Kidney epithelial cell (primary cell): ENCODE data around the gene EHD2. TPM values are rescaled to one million over a fixed set of nuclear protein-coding genes. Genes with fewer than 3 reads are reported as not detected.

Source experiments
- DNase-seq: peaks from one replicate; pipeline ENCODE4 v3.0.0-alpha.2; 2010; ENCODE audit warnings: low read depth
- H3K27me3 ChIP-seq: 2 replicates; pipeline ENCODE4 v1.6.0; 2011; ENCODE audit warnings: low read length; ENCODE audit not compliant: control insufficient read depth, insufficient read depth
- H3K36me3 ChIP-seq: 2 replicates; pipeline ENCODE4 v1.5.1; 2011; ENCODE audit warnings: low read length; ENCODE audit not compliant: control insufficient read depth, insufficient read depth
- H3K4me3 ChIP-seq: 2 replicates; pipeline ENCODE4 v1.5.1; 2011; ENCODE audit warnings: low read depth, mild to moderate bottlenecking, control low read depth, low read length
- total RNA-seq: library from RNA; depleted of rRNA; stranded (reverse); fragments of >200 nt; gene quantifications from 2 replicates; pipeline ENCODE4 v1.2.3, GENCODE V29; 2015
- TF ChIP-seq, protein P1 (sequence below): IDR thresholded peaks from 2 replicates; pipeline ENCODE4 v1.5.1; 2011; ENCODE audit warnings: mild to moderate bottlenecking, moderate library complexity, low read length, control low read depth, inconsistent platforms; ENCODE audit not compliant: insufficient read depth, poor library complexity, severe bottlenecking

Gene EHD2
- total RNA-seq, 1 donor from 2014 or later, result 32.5 TPM

DNA sequence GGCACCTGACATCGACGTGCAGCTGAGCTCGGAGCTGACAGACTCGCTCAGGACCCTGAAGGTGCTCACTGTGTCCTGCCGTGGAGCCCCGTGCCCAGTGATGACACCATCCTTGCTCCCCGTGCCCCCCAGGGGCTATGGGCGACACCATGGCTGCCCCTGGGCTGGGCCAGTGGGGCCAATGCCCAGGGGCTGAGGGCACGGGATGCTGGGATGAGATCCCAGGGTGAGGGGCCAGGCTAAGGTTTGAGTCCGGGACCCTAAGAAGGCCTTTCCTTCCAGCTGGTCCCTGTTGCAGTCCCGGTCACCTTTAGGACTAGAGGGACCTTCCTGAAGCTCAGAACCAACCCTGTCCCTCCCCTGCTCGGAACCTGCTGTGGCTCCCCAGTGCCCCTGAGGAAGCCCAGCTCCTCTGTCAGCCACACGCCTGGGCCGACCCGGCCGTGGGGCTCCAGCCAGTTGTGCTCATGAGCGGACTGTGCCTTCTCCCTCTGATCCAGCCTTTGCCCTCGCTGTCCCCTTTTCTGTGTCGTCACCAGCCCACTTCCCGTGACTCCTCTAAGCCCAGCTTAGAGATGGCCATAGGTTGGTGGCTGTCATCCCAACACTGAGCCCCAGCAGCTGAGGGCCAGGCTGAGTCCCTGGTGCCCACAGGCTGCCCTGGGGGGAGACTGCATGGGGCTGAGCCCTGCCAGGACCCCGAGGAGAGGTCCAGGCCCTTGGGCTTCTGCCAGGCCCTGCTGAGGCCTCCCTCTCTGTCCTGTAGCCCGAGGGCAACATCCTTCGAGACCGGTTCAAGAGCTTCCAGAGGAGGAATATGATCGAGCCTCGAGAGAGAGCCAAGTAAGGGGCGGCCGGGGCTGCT lies 42.8 kb downstream of the EHD2 start:
- peaks cover 4% of the 10 kb centered on the region for H3K36me3 ChIP-seq
- DNase-seq, result no peak
- H3K4me3 ChIP-seq, result no peak overlapping the region
- no peaks in the 10 kb centered on the region for H3K27me3 ChIP-seq
- TF ChIP-seq, protein P1, sequence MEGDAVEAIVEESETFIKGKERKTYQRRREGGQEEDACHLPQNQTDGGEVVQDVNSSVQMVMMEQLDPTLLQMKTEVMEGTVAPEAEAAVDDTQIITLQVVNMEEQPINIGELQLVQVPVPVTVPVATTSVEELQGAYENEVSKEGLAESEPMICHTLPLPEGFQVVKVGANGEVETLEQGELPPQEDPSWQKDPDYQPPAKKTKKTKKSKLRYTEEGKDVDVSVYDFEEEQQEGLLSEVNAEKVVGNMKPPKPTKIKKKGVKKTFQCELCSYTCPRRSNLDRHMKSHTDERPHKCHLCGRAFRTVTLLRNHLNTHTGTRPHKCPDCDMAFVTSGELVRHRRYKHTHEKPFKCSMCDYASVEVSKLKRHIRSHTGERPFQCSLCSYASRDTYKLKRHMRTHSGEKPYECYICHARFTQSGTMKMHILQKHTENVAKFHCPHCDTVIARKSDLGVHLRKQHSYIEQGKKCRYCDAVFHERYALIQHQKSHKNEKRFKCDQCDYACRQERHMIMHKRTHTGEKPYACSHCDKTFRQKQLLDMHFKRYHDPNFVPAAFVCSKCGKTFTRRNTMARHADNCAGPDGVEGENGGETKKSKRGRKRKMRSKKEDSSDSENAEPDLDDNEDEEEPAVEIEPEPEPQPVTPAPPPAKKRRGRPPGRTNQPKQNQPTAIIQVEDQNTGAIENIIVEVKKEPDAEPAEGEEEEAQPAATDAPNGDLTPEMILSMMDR, result no peak

DNA sequence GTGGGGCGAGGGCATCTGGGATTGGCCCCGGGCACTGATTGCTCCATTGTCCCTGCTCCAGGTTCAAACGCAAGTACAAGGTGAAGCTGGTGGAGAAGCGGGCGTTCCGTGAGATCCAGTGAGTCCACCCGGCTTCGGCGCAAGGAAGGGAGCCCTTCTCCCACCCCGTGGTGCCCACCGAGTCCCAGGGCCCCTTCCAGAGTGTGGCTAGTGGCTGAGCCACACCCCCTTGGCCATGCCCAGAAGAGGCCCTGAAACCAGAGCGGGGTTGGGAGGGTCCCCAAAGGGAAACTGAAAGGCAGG lies 43.4 kb downstream of the EHD2 start:
- no peaks in the 10 kb centered on the region for H3K27me3 ChIP-seq
- peaks cover 4% of the 10 kb centered on the region for H3K36me3 ChIP-seq
- TF ChIP-seq, protein P1, result no peak
- no peak for DNase-seq
- no peak overlapping the region for H3K4me3 ChIP-seq

DNA sequence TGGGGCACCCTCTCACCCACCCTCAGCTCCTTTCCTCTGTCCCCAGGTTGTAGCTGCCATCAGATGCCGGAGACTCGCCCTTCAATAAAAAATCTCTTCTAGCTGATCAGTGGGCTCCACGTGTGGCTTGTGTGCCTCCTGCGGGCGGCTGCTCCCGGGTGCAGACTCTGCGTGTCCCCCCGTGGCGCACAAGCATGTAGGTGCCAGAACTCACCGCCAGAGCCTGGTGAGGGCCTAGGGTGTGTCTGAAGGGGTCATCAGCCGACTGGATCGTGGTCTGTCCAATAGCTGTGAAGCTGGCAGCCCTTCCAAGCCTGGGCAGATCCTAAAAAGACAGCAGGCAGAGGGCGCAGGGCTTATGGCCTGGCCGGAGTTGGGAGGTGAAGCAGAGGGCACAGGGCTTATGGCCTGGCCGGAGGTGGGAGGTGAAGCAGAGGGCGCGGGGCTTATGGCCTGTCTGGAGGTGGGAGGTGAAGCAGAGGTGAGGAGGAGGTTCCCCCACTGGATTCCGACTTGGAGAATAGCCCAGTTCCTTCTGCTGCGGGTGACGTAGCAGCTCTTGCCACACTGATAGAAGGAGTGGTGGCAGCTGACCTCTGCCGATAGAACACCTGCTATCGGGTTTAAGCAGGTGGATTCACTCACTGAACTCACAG lies 43.9 kb downstream of the EHD2 start:
- Histone ChIP-seq H3K4me3 (no peak overlapping the region), H3K27me3 (no peaks in the 10 kb centered on the region), H3K36me3 (peaks cover 4% of the 10 kb centered on the region)
- DNase-seq, result no peak
- TF ChIP-seq, protein P1, result no peak

DNA sequence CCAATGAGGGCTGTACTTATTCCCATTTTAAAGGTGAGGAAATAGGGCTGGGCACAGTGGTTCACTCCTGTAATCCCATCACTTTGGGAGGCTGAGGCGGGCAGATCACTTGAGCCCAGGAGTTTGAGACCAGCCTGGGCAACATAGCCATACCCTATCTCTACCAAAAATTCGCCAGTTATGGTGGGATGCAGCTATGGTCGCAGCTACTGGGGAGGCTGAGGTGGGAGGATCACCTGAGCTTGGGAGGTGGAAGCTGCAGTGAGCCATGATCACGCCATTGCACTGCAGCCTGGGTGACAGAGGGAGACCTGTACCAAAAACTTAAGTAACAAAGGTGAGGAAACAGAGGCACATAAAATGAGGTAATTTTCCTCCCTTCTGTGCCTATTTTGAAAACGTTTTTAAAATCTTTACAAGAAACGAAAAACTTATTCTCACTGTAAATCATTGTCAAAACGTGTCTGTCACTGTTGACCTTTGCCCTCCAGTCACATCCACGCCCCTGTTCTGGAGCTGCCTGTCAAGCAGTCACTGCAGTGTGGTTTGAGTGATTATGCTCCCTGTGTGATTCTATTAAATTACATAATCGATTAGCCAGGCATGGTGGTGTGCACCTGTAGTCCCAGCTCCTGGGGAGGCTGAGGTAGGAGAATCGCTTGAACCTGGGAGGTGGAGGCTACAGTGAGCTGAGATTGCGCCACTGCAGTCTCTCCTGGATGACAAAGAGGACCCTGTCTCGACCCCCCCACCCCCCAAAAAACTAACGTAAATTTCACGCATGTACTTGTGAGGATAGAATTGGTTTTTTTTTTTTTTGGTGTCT lies 44.6 kb downstream of the EHD2 start:
- H3K36me3 ChIP-seq, result peaks cover 4% of the 10 kb centered on the region
- TF ChIP-seq, protein P1, result no peak
- H3K27me3 ChIP-seq, result no peaks in the 10 kb centered on the region
- no peak overlapping the region for H3K4me3 ChIP-seq
- no peak for DNase-seq

DNA sequence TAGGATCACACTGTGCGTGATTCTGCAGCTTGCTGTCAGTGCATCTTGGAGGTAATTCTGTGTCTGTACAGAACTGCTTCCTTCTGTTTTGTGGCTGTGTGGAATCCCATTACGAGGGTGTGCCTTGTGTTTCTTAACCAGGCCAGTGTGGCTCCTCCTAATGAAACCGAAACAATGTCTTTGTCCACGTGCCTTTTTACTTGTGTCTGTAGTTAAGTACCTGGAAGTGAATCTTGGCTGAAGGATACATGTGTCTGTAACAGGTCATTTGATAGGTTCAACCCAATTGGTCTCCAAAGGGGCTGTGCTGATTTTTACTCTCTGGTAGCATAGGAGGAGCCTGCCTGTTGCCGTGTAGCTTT lies 45.2 kb downstream of the EHD2 start:
- Histone ChIP-seq H3K36me3 (peaks cover 4% of the 10 kb centered on the region), H3K4me3 (no peak overlapping the region), H3K27me3 (no peaks in the 10 kb centered on the region)
- DNase-seq, result no peak
- TF ChIP-seq, protein P1, result no peak
